ENCODE data around the gene KCTD2. TPM values are rescaled to one million over a fixed set of nuclear protein-coding genes. Genes with fewer than 3 reads are reported as not detected.

The KCTD2 gene
- total and polyA plus RNA-seq, 2 of the 13 experiments (the other 11 are each of a cell fraction or from before 2014, with no cell fraction given), result 28.3 to 32.6 TPM

DNA sequence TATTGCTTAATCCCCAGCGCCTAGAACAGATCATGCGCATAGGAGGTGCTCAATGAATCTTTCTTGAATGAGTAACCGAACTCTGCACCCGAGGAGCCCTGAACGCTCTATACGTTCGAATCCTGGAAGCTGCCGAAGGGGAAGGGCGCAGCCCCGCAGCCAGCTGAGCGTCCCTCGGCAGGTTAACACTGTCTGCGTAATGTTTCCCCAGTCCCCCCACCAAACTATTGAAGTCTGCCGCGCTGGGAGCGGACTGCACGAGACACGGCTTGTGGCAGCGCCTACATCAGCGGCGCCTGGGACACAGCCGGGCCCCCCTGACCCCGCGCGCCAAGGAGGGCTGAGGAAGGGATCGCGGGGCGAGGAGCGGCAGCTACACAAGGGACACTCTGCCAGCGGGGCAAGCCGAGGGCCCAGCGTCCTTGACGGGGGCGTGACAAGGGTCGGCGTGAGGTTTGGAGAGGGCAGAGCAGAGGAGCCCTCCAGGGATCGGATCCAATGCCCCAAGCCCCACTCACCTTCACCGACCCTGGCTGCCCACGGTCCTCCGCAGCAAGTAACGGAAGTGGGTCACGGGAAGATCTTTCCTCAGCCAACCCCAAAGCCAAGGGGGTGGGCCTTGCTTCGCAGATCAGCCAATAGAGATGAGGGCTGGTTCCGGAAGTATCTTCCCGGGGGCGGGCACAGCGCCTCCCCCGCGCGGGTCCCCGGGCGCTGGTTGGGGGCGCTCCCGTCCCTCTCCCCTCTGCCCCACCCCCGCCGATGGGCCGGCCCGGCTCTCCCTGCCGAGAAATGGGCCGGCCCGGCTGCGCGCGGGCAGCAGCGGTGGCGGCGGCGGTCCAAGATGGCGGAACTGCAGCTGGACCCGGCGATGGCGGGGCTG, at the start of gene KCTD2, which contains the start of gene ATP5PD (continued):
- TF ChIP-seq, protein P1, sequence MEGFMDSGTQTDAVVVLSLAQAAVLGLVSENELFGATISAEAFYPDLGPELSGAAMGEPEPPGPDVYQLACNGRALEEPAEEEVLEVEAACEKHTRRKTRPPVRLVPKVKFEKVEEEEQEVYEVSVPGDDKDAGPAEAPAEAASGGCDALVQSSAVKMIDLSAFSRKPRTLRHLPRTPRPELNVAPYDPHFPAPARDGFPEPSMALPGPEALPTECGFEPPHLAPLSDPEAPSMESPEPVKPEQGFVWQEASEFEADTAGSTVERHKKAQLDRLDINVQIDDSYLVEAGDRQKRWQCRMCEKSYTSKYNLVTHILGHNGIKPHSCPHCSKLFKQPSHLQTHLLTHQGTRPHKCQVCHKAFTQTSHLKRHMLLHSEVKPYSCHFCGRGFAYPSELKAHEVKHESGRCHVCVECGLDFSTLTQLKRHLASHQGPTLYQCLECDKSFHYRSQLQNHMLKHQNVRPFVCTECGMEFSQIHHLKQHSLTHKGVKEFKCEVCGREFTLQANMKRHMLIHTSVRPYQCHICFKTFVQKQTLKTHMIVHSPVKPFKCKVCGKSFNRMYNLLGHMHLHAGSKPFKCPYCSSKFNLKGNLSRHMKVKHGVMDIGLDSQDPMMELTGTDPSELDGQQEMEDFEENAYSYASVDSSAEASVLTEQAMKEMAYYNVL (CRISPR knock-in tag; IDR thresholded peaks at IDR 0.05; ENCODE audit: borderline replicate concordance), result peak; percentile 58
- TF ChIP-seq MIER3 (CRISPR knock-in tag; IDR thresholded peaks at IDR 0.05; ENCODE audit: borderline replicate concordance), result no peak; the same call in 1 of the 2 replicates
- TF ChIP-seq GLMP (CRISPR knock-in tag; IDR thresholded peaks at IDR 0.05; ENCODE audit: borderline replicate concordance), result no peak
- peak; percentile 39; the same call in 1 of the 2 replicates for TF ChIP-seq TSC22D2 (CRISPR knock-in tag; IDR thresholded peaks at IDR 0.05; ENCODE audit: borderline replicate concordance)
- TF ChIP-seq TGIF2 (CRISPR knock-in tag; IDR thresholded peaks at IDR 0.05), result peak; percentile 87
- TF ChIP-seq ZSCAN21 (CRISPR knock-in tag; IDR thresholded peaks at IDR 0.05; ENCODE audit: borderline replicate concordance), result peak; percentile 92
- 0 out of 2 replicates have a peak, but pooled peaks have one; percentile 43 for TF ChIP-seq HOXA5 (CRISPR knock-in tag; IDR thresholded peaks at IDR 0.05)
- TF ChIP-seq, protein P2, sequence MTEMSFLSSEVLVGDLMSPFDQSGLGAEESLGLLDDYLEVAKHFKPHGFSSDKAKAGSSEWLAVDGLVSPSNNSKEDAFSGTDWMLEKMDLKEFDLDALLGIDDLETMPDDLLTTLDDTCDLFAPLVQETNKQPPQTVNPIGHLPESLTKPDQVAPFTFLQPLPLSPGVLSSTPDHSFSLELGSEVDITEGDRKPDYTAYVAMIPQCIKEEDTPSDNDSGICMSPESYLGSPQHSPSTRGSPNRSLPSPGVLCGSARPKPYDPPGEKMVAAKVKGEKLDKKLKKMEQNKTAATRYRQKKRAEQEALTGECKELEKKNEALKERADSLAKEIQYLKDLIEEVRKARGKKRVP (CRISPR knock-in tag; IDR thresholded peaks at IDR 0.05), result 0 out of 4 replicates have a peak, but pooled peaks of 1 of the 2 experiments have one; percentile 33
- TF ChIP-seq AFF4 (CRISPR knock-in tag; IDR thresholded peaks at IDR 0.05), result 0 out of 2 replicates have a peak, but pooled peaks have one; percentile 81
- TF ChIP-seq ZNF33B (CRISPR knock-in tag; IDR thresholded peaks at IDR 0.05), result peak; percentile 58; the same call in 1 of the 2 replicates
- no peak; the same call in 1 of the 2 replicates for TF ChIP-seq ZNF367 (CRISPR knock-in tag; IDR thresholded peaks at IDR 0.05; ENCODE audit: borderline replicate concordance)
- TF ChIP-seq SAFB2 (CRISPR knock-in tag; IDR thresholded peaks at IDR 0.05; ENCODE audit: borderline replicate concordance, low read depth), result 0 out of 2 replicates have a peak, but pooled peaks have one; percentile 38
- no peak for TF ChIP-seq DMTF1 (CRISPR knock-in tag; IDR thresholded peaks at IDR 0.05)
- TF ChIP-seq, protein P3, sequence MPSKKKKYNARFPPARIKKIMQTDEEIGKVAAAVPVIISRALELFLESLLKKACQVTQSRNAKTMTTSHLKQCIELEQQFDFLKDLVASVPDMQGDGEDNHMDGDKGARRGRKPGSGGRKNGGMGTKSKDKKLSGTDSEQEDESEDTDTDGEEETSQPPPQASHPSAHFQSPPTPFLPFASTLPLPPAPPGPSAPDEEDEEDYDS (CRISPR knock-in tag; IDR thresholded peaks at IDR 0.05), result peak; percentile 90
- TF ChIP-seq RXRA (CRISPR knock-in tag; IDR thresholded peaks at IDR 0.05), result peak; percentile 89
- TF ChIP-seq ZNF788 (CRISPR knock-in tag; IDR thresholded peaks at IDR 0.05; ENCODE audit: borderline replicate concordance), result no peak

Data from HepG2 (cell line).